ENCODE data around the gene USP21.

DNA sequence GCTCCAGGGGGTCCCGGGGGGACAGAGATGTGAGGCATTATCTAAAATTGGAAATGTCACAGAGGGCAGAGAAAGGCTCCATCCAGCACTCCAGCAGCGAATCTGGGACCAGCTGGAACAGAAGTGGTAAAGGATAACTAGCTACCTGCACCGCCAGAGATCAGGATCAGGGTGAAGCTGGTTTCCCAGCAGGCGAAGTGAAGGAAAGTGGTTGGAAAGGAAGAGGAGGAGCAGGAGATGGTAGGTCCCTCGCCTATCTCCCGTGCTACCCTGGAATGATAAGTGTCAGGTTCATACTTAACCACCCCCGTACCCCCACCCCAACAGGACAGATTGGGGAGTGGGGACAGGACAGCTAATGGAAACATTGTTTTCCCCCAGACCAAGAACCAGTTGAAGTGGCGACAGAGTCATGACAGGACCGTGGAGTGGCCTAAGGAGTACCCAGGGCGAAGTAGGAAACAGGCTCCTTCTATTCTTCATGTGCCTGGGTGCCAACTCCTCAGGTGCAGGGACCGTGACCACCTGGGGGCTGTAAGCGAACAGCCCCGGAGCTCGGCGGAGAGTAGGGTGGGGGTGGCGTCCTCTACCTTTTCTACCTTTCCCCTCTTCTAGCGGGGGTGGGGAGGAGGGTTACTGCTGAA lies 17.3 kb downstream of the USP21 start:
- TF ChIP-seq, protein P1, sequence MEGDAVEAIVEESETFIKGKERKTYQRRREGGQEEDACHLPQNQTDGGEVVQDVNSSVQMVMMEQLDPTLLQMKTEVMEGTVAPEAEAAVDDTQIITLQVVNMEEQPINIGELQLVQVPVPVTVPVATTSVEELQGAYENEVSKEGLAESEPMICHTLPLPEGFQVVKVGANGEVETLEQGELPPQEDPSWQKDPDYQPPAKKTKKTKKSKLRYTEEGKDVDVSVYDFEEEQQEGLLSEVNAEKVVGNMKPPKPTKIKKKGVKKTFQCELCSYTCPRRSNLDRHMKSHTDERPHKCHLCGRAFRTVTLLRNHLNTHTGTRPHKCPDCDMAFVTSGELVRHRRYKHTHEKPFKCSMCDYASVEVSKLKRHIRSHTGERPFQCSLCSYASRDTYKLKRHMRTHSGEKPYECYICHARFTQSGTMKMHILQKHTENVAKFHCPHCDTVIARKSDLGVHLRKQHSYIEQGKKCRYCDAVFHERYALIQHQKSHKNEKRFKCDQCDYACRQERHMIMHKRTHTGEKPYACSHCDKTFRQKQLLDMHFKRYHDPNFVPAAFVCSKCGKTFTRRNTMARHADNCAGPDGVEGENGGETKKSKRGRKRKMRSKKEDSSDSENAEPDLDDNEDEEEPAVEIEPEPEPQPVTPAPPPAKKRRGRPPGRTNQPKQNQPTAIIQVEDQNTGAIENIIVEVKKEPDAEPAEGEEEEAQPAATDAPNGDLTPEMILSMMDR (IDR thresholded peaks at IDR 0.05): no peak
- no peak for TF ChIP-seq EZH2phosphoT487 (IDR thresholded peaks at IDR 0.05)
